Measurements from ENCODE around the gene ERCC2. TPM values are rescaled to one million over a fixed set of nuclear protein-coding genes. Genes with fewer than 3 reads are reported as not detected.

The ERCC2 gene
- total RNA-seq, 1 donor from 2014 or later = 15.3 TPM

- no peak for DNase-seq (ENCODE audit: low spot score)
- ATAC-seq = no peak
Observed at GRCh38 chr19:45402298-45403061, 32.1 kb upstream of the ERCC2 start.

GRCh38 chr19:45401815-45402214 is 31.4 kb upstream of the ERCC2 start:
- ATAC-seq (no peak), DNase-seq (ENCODE audit: low spot score) (no peak)

GRCh38 chr19:45400192-45400591 is 29.8 kb upstream of the ERCC2 start:
- ATAC-seq (no peak), DNase-seq (ENCODE audit: low spot score) (no peak)

DNA sequence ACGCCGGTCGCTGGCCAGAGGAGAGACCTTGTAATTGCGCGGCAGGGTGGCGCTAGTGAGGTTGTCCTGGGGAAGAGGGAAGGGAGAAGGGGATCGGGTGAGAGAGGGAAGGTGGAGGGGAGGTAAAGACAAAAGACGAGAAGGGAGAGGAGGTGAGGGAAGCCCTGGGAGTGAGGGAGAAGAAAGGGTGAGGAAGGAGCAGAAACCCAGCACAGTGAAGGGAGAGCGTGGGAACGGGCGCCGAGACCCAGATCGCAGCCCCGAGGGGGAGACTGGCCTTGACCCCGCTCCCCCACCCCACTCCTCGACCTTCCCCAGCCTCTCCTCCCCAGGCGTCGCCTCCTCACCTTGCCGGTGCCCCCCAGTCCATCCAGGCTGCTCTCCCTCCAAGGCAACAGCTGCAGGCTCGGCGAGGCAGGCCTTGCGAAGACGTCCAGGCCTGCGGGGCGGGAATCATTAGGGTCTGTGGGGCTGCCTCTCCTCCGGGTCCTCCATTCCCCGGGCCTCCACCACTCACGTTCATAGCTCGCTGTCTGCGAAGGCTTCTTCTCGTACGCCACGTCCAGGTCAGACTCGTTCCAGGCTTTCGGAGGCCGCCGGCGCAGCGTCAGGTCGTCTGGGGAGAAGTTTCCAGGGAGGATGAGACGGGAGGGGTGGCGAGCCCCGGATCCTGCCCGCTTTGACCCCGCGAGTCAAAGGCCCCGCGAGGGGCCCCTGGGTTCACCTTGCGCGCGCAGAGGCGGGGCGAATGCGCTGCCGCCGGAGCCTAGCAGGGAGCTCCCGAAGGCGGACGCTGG is 25.6 kb upstream of the ERCC2 start:
- DNase-seq (ENCODE audit: low spot score) (no peak), ATAC-seq (no peak)

- ATAC-seq (no peak), DNase-seq (ENCODE audit: low spot score) (no peak)
Observed at GRCh38 chr19:45391871-45392665, 21.7 kb upstream of the ERCC2 start.

GRCh38 chr19:45391346-45391745 is 21.0 kb upstream of the ERCC2 start:
- DNase-seq (ENCODE audit: low spot score) (no peak), ATAC-seq (peak; percentile 19)

GRCh38 chr19:45385392-45386221 is 15.2 kb upstream of the ERCC2 start:
- no peak for DNase-seq (ENCODE audit: low spot score)

DNA sequence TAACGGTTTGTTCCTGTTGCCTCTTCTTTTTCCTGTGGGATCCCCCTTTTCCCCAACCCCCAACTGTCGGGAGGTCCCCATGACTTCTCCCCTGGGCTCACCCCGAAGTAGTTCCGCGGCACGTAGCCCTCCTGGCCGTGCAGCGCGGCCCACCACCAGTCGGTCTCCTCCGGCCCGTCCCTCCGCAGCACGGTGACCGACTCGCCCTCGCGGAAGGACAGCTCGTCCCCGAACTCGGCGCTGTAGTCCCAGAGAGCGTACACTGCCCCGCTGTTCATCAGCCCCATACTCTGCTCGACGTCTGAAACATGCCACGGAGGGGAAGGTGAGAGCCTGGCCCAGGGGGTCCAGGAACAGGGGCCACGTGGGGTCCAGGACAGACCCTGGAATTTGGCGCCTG is 12.1 kb upstream of the ERCC2 start:
- DNase-seq (ENCODE audit: low spot score) (no peak), ATAC-seq (no peak)

More at GRCh38 chr19:45385392-45386221, 15.2 kb upstream of the ERCC2 start:
- peak; percentile 58 for ATAC-seq

DNA sequence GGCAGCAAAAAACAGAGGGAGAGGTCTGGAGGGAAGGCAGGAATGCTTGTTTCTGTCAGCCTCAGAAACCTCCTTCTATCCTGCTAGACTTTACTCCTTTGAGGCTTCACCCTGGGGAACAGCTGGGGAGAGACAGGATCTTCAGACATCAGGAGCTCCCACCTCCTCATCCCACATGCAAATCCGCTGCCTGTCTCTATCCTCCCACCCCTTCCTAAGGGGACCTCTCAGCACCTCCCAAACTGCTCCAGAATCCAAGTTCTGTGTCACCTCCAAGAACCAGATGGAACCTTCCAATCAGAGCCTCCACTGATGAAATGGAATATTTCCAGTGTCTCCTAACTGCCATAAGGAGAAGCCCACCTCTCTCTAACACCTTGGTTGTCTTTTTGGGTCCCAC is 9.7 kb upstream of the ERCC2 start:
- DNase-seq (ENCODE audit: low spot score) (no peak), ATAC-seq (no peak)

- peak; percentile 60 for ATAC-seq
- DNase-seq (ENCODE audit: low spot score) = no peak
Observed at GRCh38 chr19:45376045-45376724, 5.8 kb upstream of the ERCC2 start.

DNA sequence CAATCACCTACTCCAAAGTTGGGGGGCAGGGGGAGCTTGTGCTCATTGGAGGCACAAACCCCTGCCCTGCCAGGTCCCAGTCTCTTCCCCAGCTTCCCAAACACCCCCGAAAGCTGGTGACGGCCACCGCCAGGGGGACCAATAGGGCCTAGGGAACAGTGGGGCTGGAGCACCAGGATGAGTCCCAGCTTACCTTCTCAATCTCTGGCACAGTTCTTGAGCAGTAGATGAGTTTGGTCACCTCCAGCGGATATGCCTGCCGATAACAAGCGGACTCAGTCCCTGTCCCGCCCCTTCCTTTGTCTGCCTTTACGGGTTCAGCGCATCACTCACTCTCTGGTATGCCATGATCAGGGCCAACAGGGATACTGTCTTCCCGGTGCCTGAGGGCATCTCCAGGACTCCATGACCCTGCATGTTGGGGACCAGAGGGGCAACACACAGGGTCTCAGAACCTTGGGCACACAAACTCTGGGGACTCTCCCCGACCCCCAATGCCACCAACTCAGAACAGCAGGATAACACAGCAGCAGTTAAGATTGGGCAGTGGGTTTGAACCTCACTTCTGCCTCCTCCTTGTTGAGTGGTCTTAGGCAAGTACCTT is 1.5 kb downstream of the ERCC2 start:
- DNase-seq (ENCODE audit: low spot score) (no peak), ATAC-seq (no peak)

DNA sequence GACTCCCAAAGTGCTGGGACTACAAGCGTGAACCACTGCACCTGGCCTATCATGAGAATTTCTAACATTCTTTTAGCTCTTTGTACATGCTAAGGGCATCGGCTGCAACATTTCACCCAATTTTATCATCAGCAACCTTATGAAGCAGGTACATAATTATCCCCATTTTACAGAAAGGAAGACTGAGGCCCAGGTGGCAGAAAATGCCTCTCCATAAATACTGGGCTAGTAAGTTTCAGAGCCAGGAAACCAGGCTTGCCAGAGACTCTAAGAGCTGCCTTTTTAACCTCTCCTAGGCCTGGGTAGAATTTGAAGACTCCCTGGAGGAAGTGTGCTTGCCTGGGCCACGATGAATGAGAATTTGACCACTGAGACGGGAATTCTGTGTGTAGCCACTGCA is 2.2 kb downstream of the ERCC2 start:
- no peak for ATAC-seq
- no peak for DNase-seq (ENCODE audit: low spot score)

DNA sequence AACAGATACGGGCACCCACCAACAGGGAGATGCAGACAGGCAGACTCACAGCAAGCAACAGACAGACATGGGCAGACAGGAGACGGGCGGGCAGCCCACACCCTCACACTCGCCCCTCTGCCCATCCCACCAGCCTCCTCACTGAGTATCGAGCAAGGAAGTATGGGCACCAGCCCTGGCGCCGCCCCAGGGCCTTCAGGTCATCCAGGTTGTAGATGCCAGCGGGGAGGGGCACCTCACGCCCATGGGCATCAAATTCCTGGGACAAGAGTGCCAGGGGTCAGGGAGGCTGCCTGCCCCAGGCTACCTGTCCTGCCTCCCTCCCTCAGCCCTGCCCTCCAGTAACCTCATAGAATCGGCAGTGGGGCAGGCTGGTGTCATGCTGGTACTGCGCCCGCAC is 5.7 kb downstream of the ERCC2 start:
- no peak for DNase-seq (ENCODE audit: low spot score)

DNA sequence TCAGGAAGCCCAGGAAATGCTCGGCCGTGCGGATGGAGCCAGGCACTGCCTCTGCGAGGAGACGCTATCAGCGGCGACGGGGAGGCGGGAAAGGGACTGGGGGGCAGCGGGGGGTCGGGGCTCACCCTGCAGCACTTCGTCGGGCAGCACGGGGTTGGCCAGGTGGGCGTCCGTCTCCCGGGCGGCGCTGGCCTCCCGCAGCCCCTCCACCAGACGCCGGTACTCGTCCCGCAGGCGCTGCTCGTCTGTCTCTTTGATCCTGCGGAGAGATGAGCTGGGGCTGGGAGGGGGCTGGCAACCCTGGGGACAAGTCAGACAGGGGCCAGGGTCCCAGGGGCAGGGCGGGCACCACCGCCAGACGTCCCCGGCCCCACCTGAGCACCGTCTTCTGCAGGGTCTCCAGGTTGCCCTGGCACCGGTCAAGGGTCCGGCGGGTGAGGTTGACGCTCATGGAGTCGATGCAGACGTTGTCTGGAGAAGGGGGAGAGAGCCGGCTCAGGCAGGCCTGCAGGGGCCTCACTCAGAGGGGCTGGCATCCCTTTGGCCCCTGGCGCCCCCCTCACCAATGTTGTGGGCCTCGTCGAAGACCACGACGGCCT is 6.4 kb downstream of the ERCC2 start:
- ATAC-seq (no peak), DNase-seq (ENCODE audit: low spot score) (no peak)

More for the DNA sequence above, 5.7 kb downstream of the ERCC2 start:
- no peak for ATAC-seq

DNA sequence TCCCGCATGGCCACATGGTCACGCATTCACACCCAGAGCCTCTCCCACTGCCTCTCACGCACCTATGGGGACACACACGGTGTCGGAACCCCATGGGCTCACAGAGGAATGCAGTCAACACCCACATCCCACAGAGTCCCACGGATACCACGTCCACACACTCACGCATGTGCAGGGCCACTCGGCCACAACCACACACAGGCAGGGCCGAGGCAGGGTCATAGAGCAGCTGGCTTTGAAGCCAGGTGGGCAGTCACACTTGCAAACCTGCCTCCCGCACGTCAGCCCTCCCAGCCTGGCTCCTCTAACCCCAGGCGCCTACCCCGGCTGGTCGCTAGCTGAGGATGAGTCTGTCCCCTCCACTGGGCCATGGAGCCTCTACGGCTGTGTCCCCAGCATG is 8.1 kb downstream of the ERCC2 start:
- DNase-seq (ENCODE audit: low spot score) (no peak), ATAC-seq (no peak)

GRCh38 chr19:45361608-45362007 is 8.8 kb downstream of the ERCC2 start:
- DNase-seq (ENCODE audit: low spot score) (no peak), ATAC-seq (no peak)

DNA sequence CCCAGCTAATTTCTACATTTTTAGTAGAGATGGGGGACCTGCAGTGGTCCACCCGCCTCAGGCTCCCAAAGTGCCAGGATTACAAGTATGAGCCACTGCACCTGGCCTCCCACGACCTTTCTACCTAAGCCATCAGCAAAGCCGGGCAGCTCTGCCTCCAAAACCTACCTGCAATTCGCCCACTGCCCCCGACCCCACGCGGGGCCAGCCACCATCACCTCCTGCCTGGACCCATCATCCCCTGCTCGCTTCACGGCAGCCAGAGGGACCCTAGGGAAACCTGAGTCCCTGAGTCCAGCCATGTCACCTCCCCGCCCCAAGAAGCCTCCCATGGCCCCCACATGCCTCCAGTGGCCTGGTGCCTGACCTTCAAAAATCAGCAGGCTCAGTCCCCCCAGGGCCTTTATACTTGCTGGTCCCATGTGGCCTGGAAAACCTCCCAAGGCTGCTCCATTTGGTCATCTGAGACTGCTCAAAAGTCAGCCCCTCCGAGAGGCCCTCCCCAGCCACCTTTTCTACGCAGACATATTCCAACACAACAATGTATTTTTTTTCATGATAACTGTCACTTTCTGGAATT is 12.1 kb downstream of the ERCC2 start:
- no peak for DNase-seq (ENCODE audit: low spot score)
- ATAC-seq = no peak

DNA sequence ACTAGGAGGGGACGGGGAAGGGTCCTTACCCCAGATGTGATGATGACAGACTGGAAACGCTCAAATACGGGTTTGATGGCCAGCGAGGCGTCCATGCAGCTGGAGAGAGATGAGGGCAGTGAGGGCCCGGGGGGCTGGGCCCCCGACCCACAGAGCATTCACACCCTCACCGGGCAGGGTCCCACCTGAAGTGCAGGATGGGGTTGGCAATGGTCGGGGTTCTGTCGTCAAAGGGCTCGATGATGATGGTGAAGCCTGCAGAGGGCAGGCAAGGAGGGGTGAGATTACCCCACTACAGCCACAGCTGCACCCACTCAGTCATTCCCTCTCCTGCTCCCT is 13.0 kb downstream of the ERCC2 start:
- DNase-seq (ENCODE audit: low spot score) = no peak
- ATAC-seq = no peak

Data from left lobe of liver (tissue), 2 donors.